Activated T-helper 9 cell treated with anti-CD3 and anti-CD28 coated beads, Interleukin-2, amount 50 U/mL, for 16 hours (primary cell): Measurements from ENCODE around the gene DCLK1.

ENCODE experiments used
- DNase-seq: peaks from one replicate; pipeline ENCODE4 v3.0.0-alpha.2; 2020; ENCODE audit warnings: low read depth

DCLK1 gene

GRCh38 chr13:35826626-35827254, 304.4 kb downstream of the DCLK1 start:
- DNase-seq, result no peak

GRCh38 chr13:35824825-35825224, 306.4 kb downstream of the DCLK1 start:
- no peak for DNase-seq

- DNase-seq, result no peak
These were observed 306.8 kb downstream of the DCLK1 start for GRCh38 chr13:35824395-35824794.

- DNase-seq, result no peak
These were observed 308.5 kb downstream of the DCLK1 start for GRCh38 chr13:35822666-35823065.

- no peak for DNase-seq
These were observed 312.5 kb downstream of the DCLK1 start for GRCh38 chr13:35818633-35819067.

GRCh38 chr13:35817642-35818607, 313.3 kb downstream of the DCLK1 start:
- DNase-seq, result no peak

GRCh38 chr13:35814605-35815011, 316.6 kb downstream of the DCLK1 start:
- no peak for DNase-seq

- no peak for DNase-seq
These were observed 318.4 kb downstream of the DCLK1 start for GRCh38 chr13:35812736-35813135.

- no peak for DNase-seq
These were observed 320.9 kb downstream of the DCLK1 start for GRCh38 chr13:35810321-35810720.

- DNase-seq, result no peak
These were observed 322.3 kb downstream of the DCLK1 start for GRCh38 chr13:35808846-35809245.

- DNase-seq, result no peak
These were observed 326.3 kb downstream of the DCLK1 start for GRCh38 chr13:35804901-35805300.

GRCh38 chr13:35797991-35798390, 333.2 kb downstream of the DCLK1 start:
- no peak for DNase-seq

- DNase-seq, result no peak
These were observed 333.9 kb downstream of the DCLK1 start for GRCh38 chr13:35797244-35797643.

- DNase-seq, result no peak
These were observed 334.6 kb downstream of the DCLK1 start for GRCh38 chr13:35796623-35797022.

- no peak for DNase-seq
These were observed 336.3 kb downstream of the DCLK1 start for GRCh38 chr13:35794734-35795389.

GRCh38 chr13:35793823-35794222, 337.4 kb downstream of the DCLK1 start:
- DNase-seq, result no peak

GRCh38 chr13:35792911-35793310, 338.3 kb downstream of the DCLK1 start:
- DNase-seq, result no peak

GRCh38 chr13:35792021-35792420, 339.2 kb downstream of the DCLK1 start:
- DNase-seq, result no peak

GRCh38 chr13:35791184-35791851, 339.9 kb downstream of the DCLK1 start:
- no peak for DNase-seq

GRCh38 chr13:35789335-35790165, 341.6 kb downstream of the DCLK1 start:
- DNase-seq, result no peak

GRCh38 chr13:35787937-35788336, 343.2 kb downstream of the DCLK1 start:
- DNase-seq, result no peak
